PC-3 (cell line): ENCODE measurements around the gene S100A14.

ENCODE experiments used
- CTCF ChIP-seq: fragments of 300-600 bp; sonication (generic); conservative IDR thresholded peaks from 2 replicates; pipeline ENCODE4 v1.5.1; 2017; ENCODE audit warnings: antibody characterized with exemption, low read depth, mild to moderate bottlenecking, low read length
- EZH2 ChIP-seq: fragments of 300-600 bp; sonication (generic); IDR thresholded peaks from one replicate; pipeline ENCODE4 v1.6.1; 2017; ENCODE audit warnings: antibody characterized with exemption, mild to moderate bottlenecking, low read length; ENCODE audit not compliant: unreplicated experiment
- EZH2phosphoT487 ChIP-seq: fragments of 300-600 bp; sonication (generic); IDR thresholded peaks from 2 replicates; pipeline ENCODE4 v1.6.1; 2018; ENCODE audit warnings: mild to moderate bottlenecking, antibody characterized with exemption, low read length, borderline replicate concordance

DNA sequence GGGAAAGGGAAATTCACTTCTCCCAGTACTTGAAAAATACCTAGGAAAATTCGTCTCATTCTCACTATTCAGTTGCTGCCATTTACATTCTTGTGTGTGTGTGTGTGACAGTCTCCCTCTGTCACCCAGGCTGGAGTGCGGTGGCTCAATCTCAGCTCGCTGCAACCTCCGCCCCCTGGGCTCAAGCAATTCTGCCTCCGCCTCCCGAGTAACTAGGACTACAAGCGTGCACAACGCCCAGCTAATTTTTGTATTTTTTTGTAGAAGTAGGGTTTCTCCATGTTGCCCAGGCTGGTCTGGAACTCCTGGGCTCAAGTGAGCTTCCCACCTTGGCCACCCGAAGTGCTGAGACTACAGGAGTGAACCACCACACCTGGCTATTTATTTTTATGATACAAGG, 43.5 kb upstream of the S100A14 start:
- TF ChIP-seq EZH2phosphoT487, result no peak
- no peak for TF ChIP-seq CTCF
- TF ChIP-seq EZH2, result no peak
